IPS-15b (cell line): ENCODE measurements around the gene GLRB.
"Not testable (repeated sequence)": the region's sequence is repeated elsewhere in the genome, so short reads cannot be mapped to it uniquely, and the experiment has no call there.

Source experiments
- H3K27me3 ChIP-seq: one replicate; pipeline ENCODE4 v1.6.1; 2013; ENCODE audit warnings: low read length; ENCODE audit not compliant: control insufficient read depth, insufficient read depth
- H3K36me3 ChIP-seq: one replicate; pipeline ENCODE4 v1.6.1; 2013; ENCODE audit warnings: low read length; ENCODE audit not compliant: control insufficient read depth, insufficient read depth
- H3K4me1 ChIP-seq: one replicate; pipeline ENCODE4 v1.6.1; 2013; ENCODE audit warnings: mild to moderate bottlenecking, low read length; ENCODE audit not compliant: control insufficient read depth, insufficient read depth
- H3K4me3 ChIP-seq: one replicate; pipeline ENCODE4 v1.5.1; 2013; ENCODE audit warnings: low read depth, low read length
- H3K9ac ChIP-seq: one replicate; pipeline ENCODE4 v1.6.1; 2013; ENCODE audit warnings: low read depth, mild to moderate bottlenecking, low read length
- H3K9me3 ChIP-seq: one replicate; pipeline ENCODE4 v1.6.1; 2013; ENCODE audit warnings: mild to moderate bottlenecking, low read length; ENCODE audit not compliant: control insufficient read depth, insufficient read depth

Gene GLRB

GRCh38 chr4:157075811-157076577 lies at the start of gene GLRB:
GLRB (plus strand) TSS chr4:157076150; CDS start chr4:157078025, 1,875 bp downstream.
- Histone ChIP-seq H3K27me3 (peaks cover 30% of the 10 kb centered on the region), H3K9ac (no peak within 1 kb of the TSS), H3K36me3 (no peaks in the 10 kb centered on the region), H3K9me3 (no peaks in the 10 kb centered on the region), H3K4me1 (peaks cover 5% of the 10 kb centered on the region), H3K4me3 (peak within 1 kb of the TSS; percentile 76)

- Histone ChIP-seq H3K9me3 (no peaks in the 10 kb centered on the region), H3K9ac (no peak overlapping the region), H3K27me3 (no peaks in the 10 kb centered on the region), H3K36me3 (no peaks in the 10 kb centered on the region), H3K4me1 (no peaks in the 10 kb centered on the region), H3K4me3 (no peak overlapping the region)
These were observed 40.5 kb upstream of the GLRB start for GRCh38 chr4:157035471-157035870.

DNA sequence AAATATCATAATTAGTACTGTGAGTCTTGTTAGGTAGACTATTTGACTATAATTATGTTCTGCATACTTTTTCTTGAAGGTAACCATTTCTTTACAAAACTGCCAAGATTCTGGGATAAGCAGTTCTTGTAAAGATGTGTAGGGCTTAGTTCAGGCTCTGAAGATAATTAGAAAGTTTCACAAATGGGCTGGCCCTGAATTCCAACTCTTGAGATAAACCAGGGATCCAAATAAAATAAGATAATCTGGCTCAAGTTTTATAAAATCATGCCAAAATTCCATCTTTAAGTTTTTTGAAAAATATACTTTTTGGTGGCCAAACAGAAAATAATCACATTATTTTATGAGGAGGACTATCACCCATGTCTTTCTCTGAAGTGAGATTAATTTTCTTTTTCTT lies 35.5 kb upstream of the GLRB start:
- no peaks in the 10 kb centered on the region for H3K27me3 ChIP-seq

GRCh38 chr4:157043131-157043530 lies 32.8 kb upstream of the GLRB start:
- H3K36me3 ChIP-seq = no peaks in the 10 kb centered on the region
- H3K27me3 ChIP-seq = no peaks in the 10 kb centered on the region
- no peaks in the 10 kb centered on the region for H3K4me1 ChIP-seq
- H3K4me3 ChIP-seq = no peak overlapping the region
- H3K9ac ChIP-seq = no peak overlapping the region
- no peaks in the 10 kb centered on the region for H3K9me3 ChIP-seq

More for the DNA sequence above, 35.5 kb upstream of the GLRB start:
- Histone ChIP-seq H3K36me3 (no peaks in the 10 kb centered on the region), H3K9me3 (no peaks in the 10 kb centered on the region), H3K4me1 (no peaks in the 10 kb centered on the region), H3K4me3 (no peak overlapping the region), H3K9ac (no peak overlapping the region)

DNA sequence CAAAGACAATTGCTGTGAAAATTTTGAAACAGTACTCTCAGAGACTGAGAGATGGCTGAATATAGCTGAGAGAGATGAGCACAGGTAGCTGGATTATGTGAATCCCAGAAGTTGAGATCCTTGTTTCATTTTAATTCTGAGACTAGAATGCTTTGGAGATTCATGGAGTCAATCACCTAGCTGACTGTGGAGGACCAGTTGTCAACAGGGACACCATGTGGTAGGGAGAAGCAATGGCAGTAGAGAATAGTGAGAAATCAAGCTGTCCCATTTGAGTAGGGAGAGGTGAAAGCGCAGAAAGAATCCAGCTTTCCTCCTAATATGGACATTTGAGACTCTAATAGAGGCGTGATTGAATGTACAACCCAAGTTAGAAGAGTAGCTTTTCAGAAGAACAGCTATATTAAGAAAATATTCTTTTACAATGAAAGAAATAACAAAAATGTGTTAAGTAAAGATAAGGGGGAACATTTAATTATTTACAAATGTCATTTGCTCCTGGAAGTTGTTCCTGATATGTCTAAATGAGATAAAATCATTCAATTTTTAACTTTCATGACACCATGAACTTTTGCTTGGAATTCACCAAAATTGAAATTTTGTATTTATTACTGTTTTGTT lies 30.3 kb upstream of the GLRB start:
- H3K4me3 ChIP-seq = no peak overlapping the region
- H3K27me3 ChIP-seq = no peaks in the 10 kb centered on the region
- no peak overlapping the region for H3K9ac ChIP-seq
- no peaks in the 10 kb centered on the region for H3K4me1 ChIP-seq
- no peaks in the 10 kb centered on the region for H3K9me3 ChIP-seq
- H3K36me3 ChIP-seq = no peaks in the 10 kb centered on the region

DNA sequence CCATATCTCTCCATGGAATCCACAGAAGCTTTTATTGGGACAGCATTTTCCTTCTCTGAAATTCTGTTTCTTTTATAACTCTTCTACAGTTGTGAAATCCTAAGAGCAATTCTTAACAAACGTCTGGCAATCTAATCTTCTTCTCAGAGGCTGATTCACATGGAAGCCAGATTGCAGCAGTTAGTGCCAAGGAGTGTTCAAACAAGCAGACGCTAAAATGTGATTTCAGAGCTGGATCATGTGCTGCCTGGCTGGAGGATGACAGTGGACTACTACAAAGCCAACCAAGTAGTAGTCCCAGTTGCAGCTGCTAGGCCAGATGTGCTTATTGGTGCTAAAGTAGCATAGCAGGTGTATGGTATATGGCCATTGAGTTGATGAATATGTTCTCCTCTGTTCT lies 27.7 kb upstream of the GLRB start:
- Histone ChIP-seq H3K36me3 (no peaks in the 10 kb centered on the region), H3K9ac (no peak overlapping the region), H3K4me3 (no peak overlapping the region), H3K4me1 (no peaks in the 10 kb centered on the region), H3K27me3 (no peaks in the 10 kb centered on the region), H3K9me3 (no peaks in the 10 kb centered on the region)

DNA sequence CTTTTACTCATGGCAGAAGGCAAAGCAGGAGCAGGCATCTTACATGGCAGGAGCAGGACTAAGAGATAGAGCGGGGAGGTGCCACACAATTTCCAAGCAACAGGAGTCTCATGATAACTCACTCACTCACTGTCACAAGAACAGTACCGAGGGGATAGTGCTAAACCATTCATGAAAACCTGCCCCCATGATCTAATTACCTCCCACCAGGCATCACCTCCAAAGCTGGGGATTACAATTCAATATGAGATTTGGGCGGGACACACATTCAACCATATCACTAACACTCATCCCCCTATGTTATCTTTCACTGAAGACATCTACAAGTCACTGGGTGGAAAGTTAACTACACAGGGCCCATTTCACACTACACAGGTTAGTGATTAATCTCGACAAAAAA lies 25.4 kb upstream of the GLRB start:
- no peaks in the 10 kb centered on the region for H3K9me3 ChIP-seq
- no peak overlapping the region for H3K9ac ChIP-seq
- H3K27me3 ChIP-seq = no peaks in the 10 kb centered on the region
- H3K4me3 ChIP-seq = no peak overlapping the region
- H3K36me3 ChIP-seq = no peaks in the 10 kb centered on the region
- H3K4me1 ChIP-seq = no peaks in the 10 kb centered on the region

DNA sequence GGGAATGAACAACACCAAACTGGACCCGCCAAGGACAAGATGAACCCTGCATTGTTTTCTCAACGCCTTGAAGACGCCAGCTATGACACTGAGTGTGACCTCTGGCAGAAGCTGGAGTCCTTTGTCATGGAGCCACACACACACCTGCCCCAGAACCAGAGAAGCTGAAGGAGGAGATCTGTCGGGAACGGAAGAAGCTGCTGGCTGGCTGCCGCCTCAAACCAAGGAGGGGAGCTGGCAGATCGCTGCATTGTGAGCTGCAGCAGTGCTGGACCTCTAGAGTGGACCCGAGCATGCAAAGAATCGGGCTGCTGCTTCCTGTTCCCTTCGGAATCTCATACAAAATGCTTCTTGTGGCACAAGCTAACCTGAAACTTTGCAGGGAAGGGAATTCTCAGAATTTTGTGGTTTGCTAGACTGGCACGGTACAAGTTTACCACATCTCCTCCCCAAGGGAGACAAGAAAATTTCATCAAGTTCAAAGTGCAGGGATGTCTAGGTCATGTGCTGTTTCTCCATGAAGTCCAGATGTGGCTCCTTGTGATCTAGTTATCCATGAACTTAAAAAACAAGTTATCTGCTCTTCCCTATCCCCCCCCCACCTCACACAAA lies 23.4 kb upstream of the GLRB start:
- no peak overlapping the region for H3K9ac ChIP-seq
- peaks cover 5% of the 10 kb centered on the region for H3K4me1 ChIP-seq
- no peaks in the 10 kb centered on the region for H3K9me3 ChIP-seq
- no peak overlapping the region for H3K4me3 ChIP-seq
- H3K36me3 ChIP-seq = no peaks in the 10 kb centered on the region
- no peaks in the 10 kb centered on the region for H3K27me3 ChIP-seq

- no peak overlapping the region for H3K9ac ChIP-seq
- H3K4me1 ChIP-seq = peaks cover 12% of the 10 kb centered on the region
- H3K4me3 ChIP-seq = no peak overlapping the region
- H3K36me3 ChIP-seq = no peaks in the 10 kb centered on the region
- no peaks in the 10 kb centered on the region for H3K9me3 ChIP-seq
- no peaks in the 10 kb centered on the region for H3K27me3 ChIP-seq
These were observed 18.7 kb upstream of the GLRB start for GRCh38 chr4:157057218-157057617.

GRCh38 chr4:157058899-157059298 lies 17.1 kb upstream of the GLRB start:
- not testable (repeated sequence) for H3K9ac ChIP-seq, H3K9me3 ChIP-seq, H3K4me3 ChIP-seq, H3K36me3 ChIP-seq, H3K27me3 ChIP-seq
- H3K4me1 ChIP-seq = peaks cover 12% of the 10 kb centered on the region

GRCh38 chr4:157072002-157072401 lies 3.9 kb upstream of the GLRB start:
- no peak overlapping the region for H3K4me3 ChIP-seq
- H3K9me3 ChIP-seq = no peaks in the 10 kb centered on the region
- H3K4me1 ChIP-seq = peaks cover 5% of the 10 kb centered on the region
- H3K9ac ChIP-seq = no peak overlapping the region
- H3K27me3 ChIP-seq = peaks cover 20% of the 10 kb centered on the region
- H3K36me3 ChIP-seq = no peaks in the 10 kb centered on the region

- H3K9ac ChIP-seq = no peak overlapping the region
- peak overlapping the region; percentile 76 for H3K4me3 ChIP-seq
- H3K4me1 ChIP-seq = peaks cover 5% of the 10 kb centered on the region
- H3K27me3 ChIP-seq = peaks cover 30% of the 10 kb centered on the region
- H3K9me3 ChIP-seq = no peaks in the 10 kb centered on the region
- no peaks in the 10 kb centered on the region for H3K36me3 ChIP-seq
These were observed 549 bp upstream of the GLRB start for GRCh38 chr4:157075401-157075800.
